GM18951 (cell line): Measurements from ENCODE around the gene LIN9.

Experiments
- POLR2A ChIP-seq: IDR thresholded peaks from 4 replicates; pipeline ENCODE4 v1.6.1; 2011; ENCODE audit warnings: mild to moderate bottlenecking; ENCODE audit not compliant: insufficient read length, insufficient read depth; ENCODE audit errors: extremely low read depth
- in situ Hi-C: fragments of 300-500 bp; cut with MboI; formaldehyde crosslinking; loops from one replicate; pipeline ENCODE4 v1.12.0; 2022; ENCODE audit warnings: low sequenced_read_pairs, mixed read lengths, inconsistent platforms; ENCODE audit not compliant: unreplicated experiment

Gene LIN9

GRCh38 chr1:226309398-226310244 is 657 bp upstream of the LIN9 start:
- no peak for TF ChIP-seq POLR2A
- in situ Hi-C loops, result no loop called here

GRCh38 chr1:226308166-226308722 is 720 bp downstream of the LIN9 start:
- in situ Hi-C loops, result no loop called here
- TF ChIP-seq POLR2A, result no peak

- no peak for TF ChIP-seq POLR2A
- in situ Hi-C loops, result no loop called here
Observed at GRCh38 chr1:226306425-226306824, 2.5 kb downstream of the LIN9 start.

- TF ChIP-seq POLR2A, result no peak
- in situ Hi-C loops, result no loop called here
Observed at GRCh38 chr1:226305184-226305583, 3.8 kb downstream of the LIN9 start.

GRCh38 chr1:226304291-226304955 is 4.5 kb downstream of the LIN9 start:
- in situ Hi-C loops, result no loop called here

GRCh38 chr1:226302731-226303130 is 6.2 kb downstream of the LIN9 start:
- in situ Hi-C loops, result no loop called here
- no peak for TF ChIP-seq POLR2A

More at GRCh38 chr1:226304291-226304955, 4.5 kb downstream of the LIN9 start:
- TF ChIP-seq POLR2A, result no peak

GRCh38 chr1:226296911-226297310 is 12.1 kb downstream of the LIN9 start:
- in situ Hi-C loops, result no loop called here
- TF ChIP-seq POLR2A, result no peak

GRCh38 chr1:226293553-226293920 is 15.4 kb downstream of the LIN9 start:
- TF ChIP-seq POLR2A, result no peak
- in situ Hi-C loops, result no loop called here

GRCh38 chr1:226292874-226293552 is 16.0 kb downstream of the LIN9 start:
- TF ChIP-seq POLR2A, result no peak

GRCh38 chr1:226287587-226287986 is 21.4 kb downstream of the LIN9 start:
- in situ Hi-C loops, result no loop called here

More at GRCh38 chr1:226292874-226293552, 16.0 kb downstream of the LIN9 start:
- in situ Hi-C loops, result no loop called here

GRCh38 chr1:226281058-226281457 is 27.9 kb downstream of the LIN9 start:
- in situ Hi-C loops, result no loop called here
- TF ChIP-seq POLR2A, result no peak

More at GRCh38 chr1:226287587-226287986, 21.4 kb downstream of the LIN9 start:
- TF ChIP-seq POLR2A, result no peak

- in situ Hi-C loops, result no loop called here
- TF ChIP-seq POLR2A, result no peak
Observed at GRCh38 chr1:226279498-226279897, 29.5 kb downstream of the LIN9 start.

GRCh38 chr1:226277897-226278296 is 31.1 kb downstream of the LIN9 start:
- no peak for TF ChIP-seq POLR2A
- in situ Hi-C loops, result no loop called here
